AG04450 (cell line): ENCODE measurements around the gene ENTREP3. TPM values are rescaled to one million over a fixed set of nuclear protein-coding genes. Genes with fewer than 3 reads are reported as not detected.

Experiments
- CTCF ChIA-PET: fragments of 300-600, 350-600 bp; formaldehyde crosslinking; extraction: SDS; loops from one replicate; lab custom pipeline; 2022; ENCODE audit warnings: antibody characterized with exemption, inconsistent platforms; lab: Charles Lee
- POLR2A ChIA-PET: fragments of 350-600 bp; formaldehyde crosslinking; extraction: SDS; loops from one replicate; lab custom pipeline; 2021; ENCODE audit warnings: antibody characterized with exemption, inconsistent platforms; lab: Yijun Ruan, JAX
- DNase-seq: peaks from one replicate; pipeline ENCODE4 v3.0.0-alpha.2; 2011; ENCODE audit warnings: low read depth, low spot score
- H3K27ac ChIP-seq: one replicate; pipeline ENCODE4 v1.5.1; 2012; ENCODE audit warnings: low read depth, low read length, control low read depth
- H3K27me3 ChIP-seq: one replicate; pipeline ENCODE4 v1.6.0; 2012; ENCODE audit warnings: low read length; ENCODE audit not compliant: control insufficient read depth, insufficient read depth
- H3K4me3 ChIP-seq: 2 replicates; pipeline ENCODE4 v1.5.1; 2011; ENCODE audit warnings: mild to moderate bottlenecking, low read depth, low read length, control low read depth
- H3K9me3 ChIP-seq: 2 replicates; pipeline ENCODE4 v1.5.1; 2012; ENCODE audit warnings: low read length; ENCODE audit not compliant: control insufficient read depth, insufficient read depth
- polyA plus RNA-seq: library from polyadenylated mRNA; depleted of rRNA; stranded (reverse); fragments of >200 nt; gene quantifications from 2 replicates; pipeline ENCODE4 v1.2.3, GENCODE V29; 2011
- TF ChIP-seq, protein P1 (sequence below): IDR thresholded peaks from 2 replicates; pipeline ENCODE4 v1.5.1; 2011; ENCODE audit warnings: low read depth, low read length, control low read depth, inconsistent platforms

Gene ENTREP3
- polyA plus RNA-seq, 1 experiment: 10.2 TPM

DNA sequence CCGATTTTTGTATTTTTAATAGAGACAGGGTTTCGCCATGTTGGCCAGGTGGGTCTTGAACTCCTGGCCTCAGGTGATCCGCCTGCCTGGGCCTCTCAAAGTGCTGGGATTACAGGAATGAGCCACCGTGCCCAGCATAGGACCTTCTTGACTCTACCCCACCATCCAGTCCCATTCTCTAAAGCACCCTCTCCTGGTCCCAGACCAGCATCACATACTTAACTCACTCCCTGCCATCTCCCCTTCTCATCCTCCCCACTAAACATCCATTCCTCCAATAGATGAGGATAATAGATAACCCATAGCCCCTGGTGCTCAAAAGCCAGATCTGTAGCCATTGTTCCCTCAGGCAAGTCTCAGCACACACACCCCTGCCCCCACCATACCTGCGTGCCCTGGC lies 2.1 kb downstream of the ENTREP3 start:
- Histone ChIP-seq H3K4me3 (peak overlapping the region; percentile 77), H3K27ac (no peak overlapping the region), H3K27me3 (no peaks in the 10 kb centered on the region), H3K9me3 (no peaks in the 10 kb centered on the region; the same call in 1 of the 2 replicates)
- no peak for DNase-seq
- ChIA-PET CTCF (interaction anchor here (1.2 kb wide), 2 partner anchors 24 to 80 kb away, joined by 3 read pairs; partner anchors contain the start of gene KRTCAP2), POLR2A (interaction anchor here (0.5 kb wide), 1 partner anchor 54 kb away, joined by 4 read pairs; no protein-coding TSS in a partner anchor)
- TF ChIP-seq, protein P1, sequence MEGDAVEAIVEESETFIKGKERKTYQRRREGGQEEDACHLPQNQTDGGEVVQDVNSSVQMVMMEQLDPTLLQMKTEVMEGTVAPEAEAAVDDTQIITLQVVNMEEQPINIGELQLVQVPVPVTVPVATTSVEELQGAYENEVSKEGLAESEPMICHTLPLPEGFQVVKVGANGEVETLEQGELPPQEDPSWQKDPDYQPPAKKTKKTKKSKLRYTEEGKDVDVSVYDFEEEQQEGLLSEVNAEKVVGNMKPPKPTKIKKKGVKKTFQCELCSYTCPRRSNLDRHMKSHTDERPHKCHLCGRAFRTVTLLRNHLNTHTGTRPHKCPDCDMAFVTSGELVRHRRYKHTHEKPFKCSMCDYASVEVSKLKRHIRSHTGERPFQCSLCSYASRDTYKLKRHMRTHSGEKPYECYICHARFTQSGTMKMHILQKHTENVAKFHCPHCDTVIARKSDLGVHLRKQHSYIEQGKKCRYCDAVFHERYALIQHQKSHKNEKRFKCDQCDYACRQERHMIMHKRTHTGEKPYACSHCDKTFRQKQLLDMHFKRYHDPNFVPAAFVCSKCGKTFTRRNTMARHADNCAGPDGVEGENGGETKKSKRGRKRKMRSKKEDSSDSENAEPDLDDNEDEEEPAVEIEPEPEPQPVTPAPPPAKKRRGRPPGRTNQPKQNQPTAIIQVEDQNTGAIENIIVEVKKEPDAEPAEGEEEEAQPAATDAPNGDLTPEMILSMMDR: no peak

DNA sequence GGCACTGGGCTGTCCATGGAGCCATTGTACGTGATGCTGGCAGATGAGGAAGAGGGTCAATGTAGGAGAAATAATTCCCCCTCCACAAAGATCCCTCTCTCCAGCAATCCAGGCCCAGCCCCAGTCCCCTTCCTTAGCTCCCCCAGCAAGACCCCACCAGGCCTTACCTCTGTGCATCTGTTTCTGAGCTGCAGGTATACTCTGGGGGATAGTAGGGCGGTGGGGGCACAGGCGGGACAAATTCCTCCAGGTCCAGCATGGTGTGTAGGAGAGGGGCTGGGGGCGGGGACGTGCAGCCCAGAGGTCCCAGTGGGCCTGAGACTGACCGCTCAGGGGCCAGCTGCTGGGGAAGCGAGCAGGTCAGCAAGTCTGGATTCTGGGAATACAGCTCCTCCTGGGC lies 3.7 kb downstream of the ENTREP3 start:
- no peaks in the 10 kb centered on the region for H3K27me3 ChIP-seq
- TF ChIP-seq, protein P1: no peak
- no peak overlapping the region for H3K4me3 ChIP-seq
- H3K9me3 ChIP-seq: no peaks in the 10 kb centered on the region; the same call in 1 of the 2 replicates
- DNase-seq: no peak
- no peak overlapping the region for H3K27ac ChIP-seq
- CTCF ChIA-PET: interaction anchor here (0.5 to 5.7 kb wide), 42 partner anchors 9 to 1076 kb away, joined by 3 to 62 read pairs (median 8); partner anchors contain the start of genes CLK2, FDPS, HCN3 and KRTCAP2
- POLR2A ChIA-PET: interaction anchor here (1.2 to 3.0 kb wide), 3 partner anchors 10 to 56 kb away, joined by 5 to 18 read pairs (median 5); partner anchors contain the start of genes CLK2, FDPS and SCAMP3

DNA sequence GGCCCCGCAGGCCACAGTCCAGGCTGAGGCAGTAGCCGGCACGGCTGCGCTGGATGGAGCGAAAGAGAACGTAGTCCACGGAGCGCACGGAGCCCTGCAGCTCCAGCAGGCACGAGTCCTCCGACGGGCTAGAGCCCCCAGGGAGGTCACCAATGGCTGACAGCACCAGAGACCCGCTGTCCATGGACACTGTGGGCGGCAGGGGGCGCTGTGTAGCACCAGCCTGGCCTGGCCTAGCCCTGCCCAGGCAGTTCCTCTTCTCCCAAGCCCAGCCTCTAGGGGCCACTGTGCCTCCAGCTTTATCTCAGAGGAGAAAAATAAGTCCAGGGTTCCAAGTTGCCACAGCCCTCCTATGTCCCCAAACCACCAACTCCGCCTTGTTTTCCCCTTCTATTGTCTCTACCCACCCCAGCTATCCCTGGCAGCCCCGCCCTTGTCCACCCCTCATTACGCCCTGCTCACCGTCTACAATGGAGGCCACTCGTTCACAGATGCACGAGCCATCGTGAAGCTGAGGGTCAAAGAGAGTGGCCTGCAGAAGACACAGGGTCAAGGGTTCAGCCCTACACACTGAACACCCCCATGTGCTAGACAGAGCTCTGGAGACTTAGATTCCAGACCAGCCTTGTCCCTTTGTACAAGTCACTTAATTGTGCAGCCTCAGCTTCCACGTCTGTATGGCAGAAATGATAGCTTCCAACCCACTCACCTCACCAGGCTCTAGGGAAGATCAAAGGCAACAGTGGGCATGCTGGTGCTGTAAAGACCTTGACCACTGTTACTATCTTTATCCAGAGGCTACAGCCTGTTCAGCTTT lies 4.4 kb downstream of the ENTREP3 start:
- no peaks in the 10 kb centered on the region for H3K27me3 ChIP-seq
- CTCF ChIA-PET: interaction anchor here (0.5 to 5.7 kb wide), 59 partner anchors 9 to 1076 kb away, joined by 3 to 62 read pairs (median 6); partner anchors contain the start of genes CLK2, FDPS, HCN3 and KRTCAP2
- no peaks in the 10 kb centered on the region; the same call in 1 of the 2 replicates for H3K9me3 ChIP-seq
- peak; percentile 81 for DNase-seq
- 0 out of 2 replicates have a peak overlapping the region, but pooled peaks have one; percentile 10 for H3K4me3 ChIP-seq
- no peak overlapping the region for H3K27ac ChIP-seq
- TF ChIP-seq, protein P1: peak; percentile 99
- POLR2A ChIA-PET: interaction anchor here (1.0 to 3.0 kb wide), 5 partner anchors 11 to 57 kb away, joined by 3 to 18 read pairs (median 5); partner anchors contain the start of genes CLK2, FDPS and SCAMP3

DNA sequence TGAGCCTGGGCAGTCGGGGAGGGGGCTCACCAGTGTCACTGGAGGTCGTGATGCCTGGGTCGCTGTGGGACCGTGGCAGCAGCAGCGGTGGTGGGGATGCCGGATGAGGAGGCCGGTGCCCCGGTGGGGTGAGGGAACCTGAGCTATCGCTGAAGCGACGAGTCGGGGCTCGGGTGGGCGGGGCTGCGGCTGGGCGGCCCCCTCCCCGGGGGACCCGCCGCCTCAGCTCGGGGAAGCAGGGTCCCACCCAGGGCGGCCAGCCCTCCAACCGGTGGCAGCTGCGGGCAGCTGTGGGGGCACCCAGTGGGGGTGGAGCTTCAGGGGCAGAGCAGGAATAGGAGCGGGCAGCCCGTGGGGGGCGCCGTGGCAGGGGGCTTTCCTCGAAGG lies 5.0 kb downstream of the ENTREP3 start:
- Histone ChIP-seq H3K27me3 (no peaks in the 10 kb centered on the region), H3K27ac (no peak overlapping the region), H3K4me3 (0 out of 2 replicates have a peak overlapping the region, but pooled peaks have one; percentile 10), H3K9me3 (no peaks in the 10 kb centered on the region; the same call in 1 of the 2 replicates)
- POLR2A ChIA-PET: interaction anchor here (1.0 to 3.0 kb wide), 5 partner anchors 11 to 58 kb away, joined by 3 to 18 read pairs (median 5); partner anchors contain the start of genes CLK2, FDPS and SCAMP3
- TF ChIP-seq, protein P1: no peak
- DNase-seq: no peak
- CTCF ChIA-PET: interaction anchor here (0.6 to 5.7 kb wide), 55 partner anchors 8 to 707 kb away, joined by 3 to 62 read pairs (median 6); partner anchors contain the start of genes CLK2, FDPS, HCN3 and KRTCAP2
